Measurements from ENCODE around the gene CCN2.
"Not testable (repeated sequence)": the region's sequence is repeated elsewhere in the genome, so short reads cannot be mapped to it uniquely, and the experiment has no call there.

CCN2 gene

GRCh38 chr6:131937703-131938631, 13.2 kb downstream of the CCN2 start:
- no peak for DNase-seq

DNA sequence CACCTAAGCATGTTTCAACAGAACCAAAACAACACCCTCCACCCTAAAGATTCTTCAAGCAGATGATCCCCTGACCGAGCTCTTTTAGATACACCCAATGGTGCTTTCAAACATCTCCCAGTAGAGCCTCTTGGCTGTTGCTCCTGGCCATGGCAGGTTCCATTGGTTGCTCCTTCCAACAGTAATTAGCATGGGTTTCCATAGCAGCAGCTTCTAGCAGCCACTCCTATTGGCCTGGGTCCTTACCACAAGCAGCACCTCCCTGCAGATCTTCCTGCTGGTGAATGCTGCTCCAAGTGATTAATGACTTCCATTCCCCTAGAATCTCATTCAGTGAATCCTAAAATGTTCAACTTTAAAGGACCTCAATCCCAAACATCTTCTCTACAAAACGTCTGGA, 13.9 kb downstream of the CCN2 start:
- no peak for DNase-seq

DNA sequence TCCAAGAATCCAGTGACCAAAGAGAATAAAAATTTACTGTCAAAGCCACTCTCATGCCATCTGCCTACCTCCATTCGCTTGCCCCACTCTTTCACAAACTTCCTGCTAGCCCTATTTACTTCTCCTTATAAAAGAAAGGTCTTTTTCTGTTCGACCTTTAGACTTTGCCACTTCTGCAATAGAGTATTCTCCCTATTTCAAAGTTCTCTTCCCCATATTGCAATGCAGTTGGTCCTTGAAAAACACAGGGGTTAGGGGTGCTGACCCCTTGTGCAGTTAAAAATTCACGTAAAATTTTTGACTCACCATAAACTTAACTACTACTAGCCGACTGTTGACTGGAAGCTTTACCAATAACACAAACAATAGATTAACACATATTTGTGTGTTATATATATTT, 15.0 kb downstream of the CCN2 start:
- no peak for DNase-seq

GRCh38 chr6:131931063-131931750, 20.0 kb downstream of the CCN2 start:
- no peak for DNase-seq

- DNase-seq = no peak
Measured at GRCh38 chr6:131929976-131930375, 21.2 kb downstream of the CCN2 start.

DNA sequence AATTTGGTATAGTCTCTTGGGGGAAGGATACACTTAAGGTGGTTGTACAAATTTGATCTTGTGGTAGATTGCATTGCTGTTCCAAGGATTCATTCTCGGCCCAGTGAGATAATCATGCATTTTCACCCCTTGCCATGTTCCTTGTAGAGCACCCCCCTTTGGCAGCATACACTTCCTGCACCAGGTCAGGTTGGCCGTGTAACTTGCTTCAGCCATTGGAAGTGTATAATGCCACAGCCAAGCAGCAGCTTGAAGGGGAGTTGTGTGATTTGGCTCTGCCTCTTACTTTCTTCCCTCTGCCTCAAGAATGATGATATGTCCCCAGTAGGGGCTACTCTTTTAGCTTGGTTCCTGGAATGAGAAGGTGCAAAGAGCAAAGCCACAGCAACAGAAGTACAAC, 21.9 kb downstream of the CCN2 start:
- no peak for DNase-seq

DNA sequence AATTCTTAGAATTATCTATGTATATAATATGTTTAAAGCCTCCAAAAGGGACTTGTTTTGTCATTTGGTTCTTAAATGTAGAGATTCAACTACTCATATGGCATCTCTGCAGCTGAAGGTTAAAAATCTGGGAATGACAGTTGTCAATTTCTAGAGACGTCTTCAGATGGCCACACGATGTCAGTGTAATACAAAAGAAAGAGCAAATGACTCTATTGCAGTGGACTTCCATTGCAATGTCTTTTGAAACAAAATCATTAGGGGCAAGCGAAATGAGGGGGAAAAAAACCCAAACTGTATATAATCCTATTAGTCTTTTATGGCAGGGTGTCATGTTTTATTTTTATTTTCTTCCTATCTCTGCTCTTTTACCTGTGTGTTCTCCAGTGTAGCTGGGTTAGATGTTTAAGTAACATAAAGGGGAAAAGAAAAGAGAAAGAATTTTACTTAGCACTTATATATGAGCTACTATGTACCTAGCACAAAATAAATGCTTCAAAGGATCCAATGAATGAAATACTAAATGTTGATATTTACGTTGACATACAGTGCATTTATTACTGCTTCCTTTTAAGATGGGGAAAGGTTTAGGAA, 26.2 kb downstream of the CCN2 start:
- no peak for DNase-seq

GRCh38 chr6:131923356-131923755, 27.8 kb downstream of the CCN2 start:
- DNase-seq = peak; percentile 66

- DNase-seq = no peak
Measured at GRCh38 chr6:131920656-131921055, 30.5 kb downstream of the CCN2 start.

GRCh38 chr6:131918650-131919355, 32.4 kb downstream of the CCN2 start:
- DNase-seq = no peak

DNA sequence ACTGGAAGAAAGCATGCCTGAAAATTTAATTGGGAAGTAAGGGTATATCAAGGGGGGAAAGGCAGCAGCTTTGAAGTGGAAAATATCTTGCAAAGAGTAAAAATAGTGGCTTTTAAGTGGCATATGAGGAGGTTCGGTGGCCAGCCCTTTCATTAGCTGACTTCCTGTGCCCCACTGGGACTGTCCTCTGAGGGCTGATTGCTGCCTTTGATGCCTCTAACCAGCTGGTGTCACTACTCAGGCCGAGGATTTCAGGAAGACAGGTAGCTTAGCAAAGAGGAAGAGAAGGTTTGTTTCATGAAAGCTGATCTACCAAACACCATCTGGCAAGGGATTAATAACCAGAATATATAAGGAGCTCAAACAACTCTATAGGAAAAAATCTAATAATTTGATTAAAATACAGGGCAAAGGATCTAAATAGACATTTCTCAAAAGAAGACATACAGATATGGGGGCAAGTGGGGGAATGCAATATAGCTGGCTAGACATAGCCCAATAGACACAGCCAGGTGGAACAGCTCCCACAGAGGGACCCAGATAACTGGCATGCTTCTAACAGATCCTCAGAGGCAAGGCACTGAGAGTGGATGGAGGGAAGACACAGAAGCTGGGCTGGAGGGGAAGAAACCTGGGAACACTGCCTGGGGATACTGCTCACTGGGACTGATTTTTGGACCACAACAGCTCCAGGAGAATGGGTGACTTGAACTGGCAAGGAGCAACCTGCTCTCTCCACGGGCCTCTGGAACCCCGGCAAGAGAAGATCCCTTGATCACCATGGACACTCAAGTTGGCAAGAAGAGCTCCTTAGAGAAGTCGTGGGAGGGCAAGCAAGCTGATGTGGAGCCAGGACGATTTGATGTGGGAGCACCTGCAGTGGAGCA, 33.2 kb downstream of the CCN2 start:
- no peak for DNase-seq

DNA sequence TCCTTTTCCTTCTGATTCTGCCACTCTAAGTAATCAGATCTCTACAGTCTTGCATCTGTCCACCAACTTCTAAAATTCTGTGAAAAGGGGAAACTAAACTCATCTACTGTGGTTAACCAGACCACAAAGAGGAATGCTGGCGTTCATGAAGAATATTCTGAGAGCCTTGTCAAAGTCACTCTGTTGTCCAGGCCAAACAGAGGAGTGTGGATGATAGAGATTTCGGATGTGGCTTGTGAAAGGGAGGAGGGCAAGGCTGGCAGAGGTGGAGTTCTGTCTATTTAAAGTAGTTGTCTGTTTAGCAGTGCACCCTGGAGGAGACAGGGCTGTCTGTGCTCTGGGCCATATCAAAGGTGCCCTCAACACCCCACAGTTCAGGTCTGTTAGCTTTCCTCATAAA, 33.9 kb downstream of the CCN2 start:
- DNase-seq = no peak

DNA sequence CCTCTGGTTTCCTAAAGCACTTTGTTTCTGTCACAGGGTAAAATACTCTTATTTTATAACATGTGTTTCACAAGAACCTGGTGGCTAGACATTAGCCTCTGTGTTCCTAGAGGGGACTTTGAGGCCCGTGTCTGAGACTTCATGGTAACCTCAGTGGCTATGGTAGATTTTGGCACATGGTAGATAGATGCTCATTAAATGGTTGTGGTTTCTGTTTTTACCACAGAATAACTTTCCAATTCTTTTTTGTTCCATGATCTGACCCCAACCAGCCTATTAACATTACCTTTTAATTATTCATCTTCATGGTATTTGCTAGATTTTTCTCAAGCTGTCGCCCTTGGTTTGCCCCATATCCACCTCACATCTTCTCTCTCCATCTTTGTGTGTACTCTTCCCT, 34.3 kb downstream of the CCN2 start:
- no peak for DNase-seq

DNA sequence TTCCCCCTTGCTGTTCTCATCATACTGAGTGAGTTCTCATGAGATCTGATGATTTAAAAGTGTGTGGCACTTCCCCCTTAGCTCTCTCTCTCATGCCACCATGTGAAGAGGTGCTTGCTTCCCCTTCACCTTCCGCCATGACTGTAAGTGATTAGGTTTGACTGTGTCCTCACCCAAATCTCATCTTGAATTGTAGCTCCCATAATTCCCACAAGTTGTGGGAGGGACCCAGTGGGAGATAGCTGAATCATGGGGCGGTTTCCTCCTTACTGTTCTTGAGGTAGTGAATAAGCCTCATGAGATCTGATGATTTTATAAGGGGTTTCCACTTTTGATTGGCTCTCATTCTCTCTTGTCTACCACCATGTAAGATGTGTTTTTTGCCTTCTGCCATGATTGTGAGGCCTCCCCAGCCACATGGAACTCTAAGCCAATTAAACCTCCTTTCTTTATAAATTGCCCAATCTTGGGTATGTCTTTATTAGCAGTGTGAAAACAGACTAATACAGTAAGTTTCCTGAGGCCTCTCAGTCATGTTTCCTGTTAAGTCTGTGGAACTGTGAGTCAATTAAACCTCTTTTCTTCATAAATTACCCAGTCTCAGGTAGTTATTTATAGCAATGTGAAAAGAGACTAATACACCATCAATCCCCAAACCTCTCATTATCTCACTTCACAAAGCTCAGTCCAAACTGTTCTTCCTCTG, 34.9 kb downstream of the CCN2 start:
- DNase-seq = not testable (repeated sequence)

GRCh38 chr6:131914967-131915751, 36.0 kb downstream of the CCN2 start:
- DNase-seq = peak; percentile 69

- DNase-seq = no peak
Measured at GRCh38 chr6:131914234-131914633, 36.9 kb downstream of the CCN2 start.

GRCh38 chr6:131911951-131912350, 39.2 kb downstream of the CCN2 start:
- no peak for DNase-seq

DNA sequence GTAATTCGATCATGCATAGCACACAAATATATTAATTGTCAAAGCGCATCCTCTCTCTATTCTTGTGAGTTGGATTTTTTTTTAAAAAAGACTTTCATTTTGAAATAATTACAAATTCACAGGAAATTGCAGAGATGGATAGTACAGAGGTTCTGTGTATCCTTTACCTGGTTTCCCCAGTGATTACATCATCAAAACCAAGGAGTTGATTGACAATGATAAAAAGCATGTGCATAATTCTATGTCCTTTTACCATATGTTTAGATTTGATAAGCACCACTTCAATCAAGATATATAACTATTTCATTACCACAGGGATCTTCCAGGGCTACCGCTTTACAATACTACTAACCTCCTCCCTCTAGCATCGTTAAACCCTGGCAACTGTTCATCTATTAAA, 40.2 kb downstream of the CCN2 start:
- DNase-seq = no peak

GRCh38 chr6:131910219-131910589, 41.0 kb downstream of the CCN2 start:
- DNase-seq = no peak

DNA sequence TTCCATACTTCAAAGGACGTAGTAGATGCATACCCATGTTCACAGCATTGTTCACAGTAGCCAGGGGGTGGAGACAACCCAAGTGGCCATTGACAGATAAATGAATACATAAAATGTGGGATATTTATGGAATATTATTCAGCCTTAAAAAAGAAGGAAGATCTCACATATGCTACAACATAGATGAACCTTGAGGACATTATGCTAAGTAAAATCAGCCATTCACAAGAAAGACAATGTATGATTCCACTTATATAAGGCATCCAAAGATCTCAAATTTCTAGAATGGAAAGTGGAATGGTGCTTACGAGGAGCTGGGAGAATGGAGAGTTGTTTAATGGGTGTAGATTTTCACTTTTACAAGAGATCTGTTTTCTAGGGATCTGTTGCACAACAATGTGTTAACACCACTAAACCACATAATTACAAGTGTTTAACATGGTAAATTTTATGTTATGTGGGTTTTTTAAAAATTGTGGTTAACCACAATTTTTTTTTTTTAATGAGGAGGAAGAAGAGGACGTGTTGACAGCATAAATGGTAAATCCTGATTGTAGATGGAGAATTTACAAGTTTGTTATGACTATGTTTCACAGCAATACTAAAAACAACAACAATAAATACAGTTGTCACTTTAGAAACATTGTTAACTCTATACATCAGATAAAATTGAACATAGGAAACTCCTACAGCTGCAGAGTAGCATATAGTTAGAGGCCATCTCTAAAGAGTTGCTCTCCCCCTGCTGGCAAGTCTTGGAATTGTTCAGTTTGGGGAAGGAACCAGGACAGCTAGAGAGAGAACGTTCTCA, 41.6 kb downstream of the CCN2 start:
- DNase-seq = peak; percentile 84

All from activated CD4-positive, alpha-beta T cell treated with anti-CD3 and anti-CD28 coated beads for 48 hours (primary cell).